ENCODE data around the gene ACAN. TPM values are rescaled to one million over a fixed set of nuclear protein-coding genes. Genes with fewer than 3 reads are reported as not detected.

ACAN gene
- total RNA-seq, 1 experiment from 2014 or later, result 0.50 TPM

- Histone ChIP-seq H2AK5ac (ENCODE audit: insufficient read length, low read length) (no peak overlapping the region), H3K79me2 (ENCODE audit: insufficient read depth, low read length) (no peaks in the 10 kb centered on the region), H3K27me3 (ENCODE audit: insufficient read depth, low read length) (no peaks in the 10 kb centered on the region), H3K4me1 (ENCODE audit: insufficient read depth, low read length) (no peaks in the 10 kb centered on the region; the same call in 1 of the 2 replicates), H3K9me3 (ENCODE audit: control insufficient read depth, low read depth, low read length) (no peaks in the 10 kb centered on the region), H4K91ac (ENCODE audit: insufficient read length, low read depth, low read length) (no peak overlapping the region), H3K4me2 (ENCODE audit: insufficient read depth, insufficient read length, low read length) (no peak overlapping the region), H2BK20ac (ENCODE audit: low read depth, low read length, poor library complexity, severe bottlenecking) (no peak overlapping the region), H3K9ac (ENCODE audit: extremely low read depth, insufficient read length, low read length) (no peak overlapping the region), H4K5ac (ENCODE audit: insufficient read length, low read depth, low read length) (no peak overlapping the region), H2BK5ac (ENCODE audit: insufficient read length, low read length) (no peak overlapping the region), H3K23me2 (ENCODE audit: insufficient read length, low read depth, low read length, poor library complexity, severe bottlenecking) (no peaks in the 10 kb centered on the region), H3K4ac (ENCODE audit: low read depth, low read length) (no peak overlapping the region), H3T11ph (ENCODE audit: low read length) (no peak overlapping the region), H3K23ac (ENCODE audit: insufficient read length, low read depth, low read length) (no peak overlapping the region), H3K27ac (ENCODE audit: insufficient read length, low read depth, low read length) (no peak overlapping the region), H2BK12ac (ENCODE audit: insufficient read length, low read depth, low read length) (no peak overlapping the region), H2BK120ac (ENCODE audit: low read depth, low read length, poor library complexity, severe bottlenecking) (no peak overlapping the region), H4K20me1 (ENCODE audit: control insufficient read depth, insufficient read depth, insufficient read length) (peaks cover 2% of the 10 kb centered on the region), H2BK15ac (ENCODE audit: low read depth, low read length) (no peak overlapping the region), H2AFZ (ENCODE audit: low read length) (no peak overlapping the region), H3K56ac (ENCODE audit: insufficient read length, low read depth, low read length) (no peak overlapping the region), H3K18ac (ENCODE audit: insufficient read length, low read depth, low read length) (no peak overlapping the region), H3K79me1 (ENCODE audit: insufficient read depth, low read depth, low read length, poor library complexity, severe bottlenecking) (no peaks in the 10 kb centered on the region), H3K14ac (ENCODE audit: insufficient read depth, low read length) (no peak overlapping the region), H4K8ac (replicated peaks; ENCODE audit: insufficient read length, low read depth, low read length) (no peak overlapping the region)
- peaks cover 5% of the 10 kb centered on the region for H3K27me3 Mint-ChIP-seq (ENCODE audit: low read depth)
- peaks cover 7 to 14% of the 10 kb centered on the region in 2 experiments; a peak in 3 of 4 replicates for H3K4me1 Mint-ChIP-seq
- H3K36me3 Mint-ChIP-seq (ENCODE audit: insufficient read depth in 1 of 3, low read depth in 3 of 3), result peaks cover 20 to 50% (median 27%) of the 10 kb centered on the region in 3 experiments; a peak in 6 of 7 replicates
- DNase-seq, result no peak
- H3K27ac Mint-ChIP-seq, result no peak overlapping the region; a peak in 1 of 7 replicates
- no peak overlapping the region for H3K4me3 Mint-ChIP-seq
- WGBS (ENCODE audit: extremely low coverage, insufficient read length, low lambda C conversion rate), result no CpG with 5 or more reads among the region's 10 CpGs
- TF ChIP-seq, protein P1, sequence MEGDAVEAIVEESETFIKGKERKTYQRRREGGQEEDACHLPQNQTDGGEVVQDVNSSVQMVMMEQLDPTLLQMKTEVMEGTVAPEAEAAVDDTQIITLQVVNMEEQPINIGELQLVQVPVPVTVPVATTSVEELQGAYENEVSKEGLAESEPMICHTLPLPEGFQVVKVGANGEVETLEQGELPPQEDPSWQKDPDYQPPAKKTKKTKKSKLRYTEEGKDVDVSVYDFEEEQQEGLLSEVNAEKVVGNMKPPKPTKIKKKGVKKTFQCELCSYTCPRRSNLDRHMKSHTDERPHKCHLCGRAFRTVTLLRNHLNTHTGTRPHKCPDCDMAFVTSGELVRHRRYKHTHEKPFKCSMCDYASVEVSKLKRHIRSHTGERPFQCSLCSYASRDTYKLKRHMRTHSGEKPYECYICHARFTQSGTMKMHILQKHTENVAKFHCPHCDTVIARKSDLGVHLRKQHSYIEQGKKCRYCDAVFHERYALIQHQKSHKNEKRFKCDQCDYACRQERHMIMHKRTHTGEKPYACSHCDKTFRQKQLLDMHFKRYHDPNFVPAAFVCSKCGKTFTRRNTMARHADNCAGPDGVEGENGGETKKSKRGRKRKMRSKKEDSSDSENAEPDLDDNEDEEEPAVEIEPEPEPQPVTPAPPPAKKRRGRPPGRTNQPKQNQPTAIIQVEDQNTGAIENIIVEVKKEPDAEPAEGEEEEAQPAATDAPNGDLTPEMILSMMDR (conservative IDR thresholded peaks at IDR 0.05), result no peak
- no peaks in the 10 kb centered on the region for H3K9me3 Mint-ChIP-seq
These were observed 73.3 kb downstream of the ACAN start for GRCh38 chr15:88876573-88876972.
